Aorta (tissue), 5 donors: ENCODE measurements around the gene GIMAP6. TPM values are rescaled to one million over a fixed set of nuclear protein-coding genes. Genes with fewer than 3 reads are reported as not detected.
A peak's percentile ranks its signal among the peaks of the same experiment; 100 is the strongest.
"Not testable (repeated sequence)": the region's sequence is repeated elsewhere in the genome, so short reads cannot be mapped to it uniquely, and the experiment has no call there.

ENCODE experiments used
- ATAC-seq: fragments of 200-7000 bp; cut with Tn5 transposase; one replicate; pipeline ENCODE4 v1.9.1; 2022; ENCODE audit warnings: moderate library complexity; ENCODE audit not compliant: low FRiP score
- DNase-seq, 2 donors: peaks; one replicate each; pipeline ENCODE4 v3.0.0-alpha.2; 2020
- H3K27ac ChIP-seq, 2 donors: one replicate each; pipeline ENCODE4 v1.5.1; 2013; ENCODE audit warnings: low read length in 2 of 2, mild to moderate bottlenecking in 2 of 2, moderate library complexity in 2 of 2, control low read depth in 1 of 2, inconsistent platforms in 1 of 2, low read depth in 1 of 2
- H3K27me3 ChIP-seq, 2 donors: one replicate each; pipeline ENCODE4 v1.6.1; 2013; ENCODE audit warnings: control low read depth in 1 of 2, low read length in 1 of 2, mild to moderate bottlenecking in 1 of 2, moderate library complexity in 1 of 2; ENCODE audit not compliant: insufficient read depth in 2 of 2, control insufficient read depth in 1 of 2
- H3K36me3 ChIP-seq, 2 donors: one replicate each; pipeline ENCODE4 v1.6.1; 2013; ENCODE audit warnings: control low read depth in 1 of 2, low read length in 1 of 2, mild to moderate bottlenecking in 1 of 2; ENCODE audit not compliant: insufficient read depth in 2 of 2, control insufficient read depth in 1 of 2
- H3K4me1 ChIP-seq, 2 donors: one replicate each; pipeline ENCODE4 v1.6.1; 2013; ENCODE audit warnings: low read length in 2 of 2, control low read depth in 1 of 2, mild to moderate bottlenecking in 1 of 2, moderate library complexity in 1 of 2; ENCODE audit not compliant: insufficient read depth in 2 of 2, control insufficient read depth in 1 of 2
- H3K4me3 ChIP-seq, 2 donors: one replicate each; pipeline ENCODE4 v1.5.1; 2013; ENCODE audit warnings: low read length in 2 of 2, control low read depth in 1 of 2, mild to moderate bottlenecking in 1 of 2
- H3K9me3 ChIP-seq: one replicate; pipeline ENCODE4 v1.6.1; 2013; ENCODE audit warnings: mild to moderate bottlenecking, low read length; ENCODE audit not compliant: control insufficient read depth
- WGBS, 2 donors: extraction: QIAGEN DNeasy Blood & Tissue Kit; methylation state at CpG; one replicate each; pipeline ENCODE4 v1.1.7; 2013; 5-methylcytosine and 5-hydroxymethylcytosine counted together
- intact Hi-C, 2 donors: fragments of 100-400 bp; cut with DNase I; formaldehyde crosslinking; loops; one replicate each; pipeline versions ENCODE4 v1.14.2 to v1.15.0; 2022
- polyA plus RNA-seq, 2 donors: library from polyadenylated mRNA; stranded (reverse); fragments of 200-250 nt; gene quantifications; one replicate each; pipeline ENCODE4 v1.2.3, GENCODE V29; 2013
- total RNA-seq, 2 donors: library from RNA; stranded (reverse); fragmentation: NEBNext Ultra II Directional; extraction: Animal tissue kit (Norgen Biotek cat#: 25700); gene quantifications; one replicate each; pipeline ENCODE4 v1.2.1, GENCODE V29; 2021
- donor health status: healthy with polysubstance abuse.
- donor health status: Bipolar disorder and iron deficiency.
- donor health status: DM: no; HTN: no; CAD: no.
- donor health status: DM: no; HTN: no; CAD: no.
- donor health status: DM: yes; HTN: yes; CAD: no.

GIMAP6 gene
- total and polyA plus RNA-seq, 4 donors = 3.0 to 49.2 (median 21.0) TPM

DNA sequence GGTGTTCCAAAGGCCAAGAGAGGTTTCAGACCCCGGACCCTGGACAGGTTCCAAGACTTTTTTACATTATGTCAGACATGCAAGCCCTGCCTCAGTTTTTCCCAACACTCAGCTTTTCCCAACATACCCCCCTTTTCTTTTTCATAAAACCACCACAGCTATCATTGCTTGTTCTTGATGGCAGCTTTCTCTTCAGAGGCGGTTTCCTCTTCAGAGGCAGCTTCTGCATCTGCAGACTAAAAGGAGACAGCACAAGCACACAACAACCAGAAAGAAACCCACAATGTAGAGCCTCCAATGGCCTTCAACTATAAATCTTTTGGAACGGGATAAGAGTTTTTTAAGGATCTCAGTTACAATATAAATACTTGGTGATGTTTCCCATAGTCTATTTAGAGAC, 19.3 kb downstream of the GIMAP6 start:
- ATAC-seq = no peak
- WGBS, 2 donors = 55 to 71% methylated on average over 3 of the region's 3 CpGs

DNA sequence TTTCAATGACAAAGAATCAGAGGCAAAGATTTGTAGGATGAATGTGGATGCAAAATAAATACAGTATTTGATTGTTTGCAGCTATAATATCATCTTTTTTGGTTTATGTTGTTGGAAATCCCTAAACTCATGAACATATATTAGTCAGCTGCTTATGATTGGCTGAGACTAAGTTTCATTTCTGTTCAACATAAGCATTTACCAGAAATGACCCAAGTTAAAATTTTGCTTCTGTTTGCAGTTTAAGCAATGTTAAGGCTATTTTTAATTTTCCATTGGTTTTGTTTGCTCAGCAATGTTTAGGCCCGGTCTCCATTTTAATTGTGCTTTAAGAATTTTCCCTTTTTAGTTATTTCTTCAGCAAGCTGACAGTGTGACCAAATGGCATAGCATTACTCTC, 22.0 kb downstream of the GIMAP6 start:
- 65 to 78% methylated on average over 1 of the region's 1 CpG for WGBS, 2 donors
- no peaks in the 10 kb centered on the region for H3K9me3 ChIP-seq
- intact Hi-C loops = no loop called here

More for the DNA sequence above, 19.3 kb downstream of the GIMAP6 start:
- Histone ChIP-seq H3K9me3 (no peaks in the 10 kb centered on the region), H3K36me3 (no peaks in the 10 kb centered on the region), H3K4me3 (no peak overlapping the region), H3K4me1 (no peaks in the 10 kb centered on the region), H3K27me3 (no peaks in the 10 kb centered on the region), H3K27ac (no peak overlapping the region)
- no peak for DNase-seq
- intact Hi-C loops = no loop called here

DNA sequence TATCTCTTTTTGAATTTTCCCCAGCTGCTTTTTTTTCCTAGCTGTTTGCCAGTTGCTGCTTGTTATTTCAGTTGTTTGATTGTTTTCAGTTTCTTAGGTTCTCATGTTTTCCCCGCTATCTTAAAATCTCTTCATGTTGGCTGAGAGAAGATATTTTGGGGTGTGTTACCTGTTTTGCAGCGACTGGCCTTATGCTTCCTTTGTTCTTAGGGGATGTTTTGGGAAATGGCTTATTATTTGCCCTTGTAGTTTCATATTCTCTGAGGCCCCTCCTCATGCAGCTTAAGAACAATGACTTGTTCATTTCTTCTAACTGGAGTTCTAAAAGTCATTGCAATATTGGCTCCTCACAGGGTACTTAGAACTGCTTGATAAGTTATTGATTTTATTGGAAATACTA, 28.6 kb downstream of the GIMAP6 start:
- H3K27me3 ChIP-seq, H3K4me1 ChIP-seq, H3K36me3 ChIP-seq, intact Hi-C loops, H3K27ac ChIP-seq, H3K9me3 ChIP-seq, DNase-seq, H3K4me3 ChIP-seq: not testable (repeated sequence)
- 61 to 75% methylated on average over 2 of the region's 2 CpGs for WGBS, 2 donors
- peak; percentile 29 for ATAC-seq

More for the DNA sequence above, 22.0 kb downstream of the GIMAP6 start:
- no peak overlapping the region for H3K4me3 ChIP-seq
- no peaks in the 10 kb centered on the region for H3K36me3 ChIP-seq
- H3K4me1 ChIP-seq = no peaks in the 10 kb centered on the region
- H3K27me3 ChIP-seq = no peaks in the 10 kb centered on the region
- H3K27ac ChIP-seq = no peak overlapping the region
- DNase-seq (no peak), ATAC-seq (no peak)

DNA sequence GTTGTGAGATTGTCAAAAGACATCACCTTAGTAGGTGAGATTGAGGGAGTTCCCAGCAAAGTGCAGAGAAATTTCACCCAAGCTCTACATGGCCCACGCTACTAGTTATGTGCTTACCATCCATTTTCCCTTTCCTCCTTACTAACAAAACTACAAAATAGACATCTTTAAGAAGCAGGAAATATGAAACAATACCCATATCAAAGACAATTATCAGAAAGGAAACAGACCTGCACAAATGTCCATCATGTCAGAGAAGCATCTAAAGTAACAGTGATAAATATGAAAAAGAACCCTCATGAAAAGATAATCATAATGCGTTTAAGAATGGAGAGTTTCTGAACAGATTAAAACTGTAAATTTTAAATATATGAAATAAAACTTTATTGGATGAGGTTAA, 36.8 kb downstream of the GIMAP6 start:
- intact Hi-C loops = no loop called here
- ATAC-seq (no peak), DNase-seq (no peak)
- H3K4me3 ChIP-seq = no peak overlapping the region
- no peaks in the 10 kb centered on the region for H3K27me3 ChIP-seq
- no peaks in the 10 kb centered on the region for H3K4me1 ChIP-seq
- no peaks in the 10 kb centered on the region for H3K9me3 ChIP-seq
- H3K36me3 ChIP-seq = no peaks in the 10 kb centered on the region
- no peak overlapping the region for H3K27ac ChIP-seq
- WGBS, 2 donors = 80 to 82% methylated on average over 2 of the region's 2 CpGs

DNA sequence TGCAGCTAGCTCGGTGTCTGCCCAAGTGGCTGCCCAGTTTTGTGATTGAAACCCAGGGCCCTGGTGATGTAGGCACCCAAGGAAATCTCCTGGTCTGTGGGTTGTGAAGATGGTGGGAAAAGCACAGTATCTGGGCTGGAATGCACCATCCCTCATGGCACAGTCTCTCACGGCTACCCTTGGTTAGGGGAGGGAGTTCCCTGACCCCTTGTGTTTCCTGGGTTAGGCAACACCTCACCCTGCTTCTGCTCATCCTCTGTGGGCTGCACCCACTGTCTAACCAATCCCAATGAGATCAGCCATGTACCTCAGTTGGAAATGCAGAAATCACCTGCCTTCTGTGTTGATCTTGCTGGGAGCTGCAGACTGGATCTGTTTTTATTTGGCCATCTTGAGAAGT, 37.4 kb downstream of the GIMAP6 start:
- Histone ChIP-seq H3K27ac (no peak overlapping the region), H3K9me3 (no peaks in the 10 kb centered on the region), H3K27me3 (no peaks in the 10 kb centered on the region), H3K36me3 (no peaks in the 10 kb centered on the region), H3K4me3 (no peak overlapping the region), H3K4me1 (no peaks in the 10 kb centered on the region)
- ATAC-seq = no peak
- 77 to 84% methylated on average over 2 of the region's 2 CpGs for WGBS, 2 donors
- intact Hi-C loops = no loop called here
- no peak for DNase-seq

DNA sequence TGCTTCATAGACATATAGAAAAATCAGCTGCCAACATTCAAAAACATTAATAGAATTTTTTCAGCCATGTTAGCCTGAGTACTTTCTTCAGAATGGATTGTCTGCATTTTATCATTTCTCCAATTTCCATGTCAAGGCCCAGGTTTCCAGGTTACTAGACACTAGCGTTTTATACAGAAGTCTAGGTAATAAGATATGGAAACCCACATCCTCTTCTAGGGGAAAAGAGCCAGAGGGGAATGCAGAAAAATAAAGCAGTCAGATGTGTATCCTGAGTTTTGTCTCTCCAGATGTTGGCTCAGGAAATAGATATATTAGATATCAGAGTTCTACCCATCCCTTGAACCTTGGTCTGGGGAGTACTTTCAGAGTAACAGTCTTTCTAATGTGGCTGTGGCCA, 44.6 kb downstream of the GIMAP6 start:
- no peak for DNase-seq
- intact Hi-C loops = no loop called here
- Histone ChIP-seq H3K4me1 (no peaks in the 10 kb centered on the region), H3K9me3 (no peaks in the 10 kb centered on the region), H3K36me3 (no peaks in the 10 kb centered on the region), H3K4me3 (no peak overlapping the region), H3K27me3 (no peaks in the 10 kb centered on the region), H3K27ac (no peak overlapping the region)
- no peak for ATAC-seq
- WGBS, 2 donors = 83 to 84% methylated on average over 1 of the region's 1 CpG

DNA sequence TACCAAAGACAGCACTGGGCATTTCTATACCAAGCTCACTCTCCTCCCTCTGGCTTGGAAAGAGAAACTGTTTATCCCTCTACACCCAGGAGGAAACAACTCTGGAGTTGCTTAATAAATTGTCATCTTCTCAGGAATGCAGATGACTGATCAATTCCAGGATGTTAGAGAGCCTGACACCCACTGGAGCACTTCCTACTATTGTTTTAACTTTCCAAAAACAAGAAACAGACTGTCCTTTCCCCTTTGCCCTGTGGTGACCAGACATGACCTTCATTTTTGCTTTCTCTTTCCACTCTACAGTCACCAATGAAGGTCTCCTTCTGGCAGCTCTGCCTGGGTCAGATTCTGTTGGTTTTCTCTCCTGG, 45.4 kb downstream of the GIMAP6 start:
- no peak overlapping the region for H3K4me3 ChIP-seq
- H3K9me3 ChIP-seq = no peaks in the 10 kb centered on the region
- no peaks in the 10 kb centered on the region for H3K27me3 ChIP-seq
- no peaks in the 10 kb centered on the region for H3K36me3 ChIP-seq
- ATAC-seq (peak; percentile 79), DNase-seq (no peak)
- intact Hi-C loops = no loop called here
- H3K27ac ChIP-seq = no peak overlapping the region
- no peaks in the 10 kb centered on the region for H3K4me1 ChIP-seq

DNA sequence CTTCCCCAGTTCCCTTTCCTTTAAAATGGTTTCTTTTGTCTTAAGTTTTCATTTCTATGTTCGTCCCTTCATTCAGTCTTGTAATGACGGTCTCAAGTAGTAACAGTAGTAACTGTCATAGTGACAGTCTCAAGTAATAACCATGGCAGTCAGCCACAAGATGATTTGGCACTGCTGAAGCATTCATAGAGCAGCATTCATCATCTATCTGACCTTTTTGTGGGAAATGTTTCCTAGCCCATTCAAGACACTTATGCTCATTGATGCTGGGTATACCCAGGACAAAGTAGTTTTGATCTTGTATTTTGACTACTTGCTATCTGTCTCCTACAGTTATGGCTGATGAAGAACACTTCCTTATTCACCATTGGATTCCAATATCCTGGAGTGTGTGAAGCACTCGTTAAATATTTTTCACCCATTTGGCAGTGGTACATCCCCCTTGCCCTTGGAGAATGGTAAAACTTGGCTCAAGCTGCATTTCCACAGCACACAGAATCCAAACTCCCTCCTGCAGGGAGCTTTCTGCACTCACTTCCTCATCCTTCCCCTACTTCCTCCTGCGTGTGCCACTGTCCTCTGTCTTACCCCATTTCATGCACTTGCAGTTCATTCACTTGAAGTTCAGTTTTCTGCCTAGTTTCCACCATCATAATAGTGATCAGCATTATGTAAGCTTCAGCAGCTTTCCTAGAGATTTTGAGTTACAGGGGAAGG, 46.0 kb downstream of the GIMAP6 start:
- ATAC-seq = peak; percentile 44
- H3K9me3 ChIP-seq = no peaks in the 10 kb centered on the region

DNA sequence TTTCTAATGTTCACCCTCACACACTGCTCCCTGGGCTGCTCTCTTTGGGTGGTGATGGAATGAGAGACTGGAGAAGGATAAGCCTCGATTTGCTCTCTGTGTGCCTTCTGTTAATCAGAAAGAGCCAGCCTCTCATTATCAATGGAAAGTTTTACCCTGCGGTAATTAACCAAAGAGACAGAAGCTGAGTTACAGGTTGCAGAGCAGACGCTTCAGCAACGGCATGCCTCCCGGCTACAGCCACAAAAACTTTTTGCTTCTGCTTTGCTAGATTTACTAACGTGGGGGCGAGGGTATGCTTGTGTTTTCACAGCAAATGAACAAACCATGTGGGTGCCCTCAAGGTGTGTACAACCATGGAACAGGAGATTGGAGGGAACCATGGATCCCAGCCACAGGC, 47.0 kb downstream of the GIMAP6 start:
- Histone ChIP-seq H3K4me3 (no peak overlapping the region), H3K27me3 (no peaks in the 10 kb centered on the region), H3K9me3 (no peaks in the 10 kb centered on the region), H3K36me3 (no peaks in the 10 kb centered on the region), H3K4me1 (no peaks in the 10 kb centered on the region), H3K27ac (no peak overlapping the region)
- 77% methylated on average over 7 of the region's 7 CpGs for WGBS, 2 donors
- no peak for DNase-seq
- no peak for ATAC-seq
- intact Hi-C loops = no loop called here

More for the DNA sequence above, 46.0 kb downstream of the GIMAP6 start:
- H3K27me3 ChIP-seq = no peaks in the 10 kb centered on the region
- intact Hi-C loops = no loop called here
- H3K4me3 ChIP-seq = no peak overlapping the region
- no peak overlapping the region for H3K27ac ChIP-seq
- 63 to 66% methylated on average over 4 of the region's 4 CpGs for WGBS, 2 donors
- H3K36me3 ChIP-seq = no peaks in the 10 kb centered on the region
- H3K4me1 ChIP-seq = no peaks in the 10 kb centered on the region
- DNase-seq = no peak
